ENCODE data around the gene MARVELD2.

Gene MARVELD2

DNA sequence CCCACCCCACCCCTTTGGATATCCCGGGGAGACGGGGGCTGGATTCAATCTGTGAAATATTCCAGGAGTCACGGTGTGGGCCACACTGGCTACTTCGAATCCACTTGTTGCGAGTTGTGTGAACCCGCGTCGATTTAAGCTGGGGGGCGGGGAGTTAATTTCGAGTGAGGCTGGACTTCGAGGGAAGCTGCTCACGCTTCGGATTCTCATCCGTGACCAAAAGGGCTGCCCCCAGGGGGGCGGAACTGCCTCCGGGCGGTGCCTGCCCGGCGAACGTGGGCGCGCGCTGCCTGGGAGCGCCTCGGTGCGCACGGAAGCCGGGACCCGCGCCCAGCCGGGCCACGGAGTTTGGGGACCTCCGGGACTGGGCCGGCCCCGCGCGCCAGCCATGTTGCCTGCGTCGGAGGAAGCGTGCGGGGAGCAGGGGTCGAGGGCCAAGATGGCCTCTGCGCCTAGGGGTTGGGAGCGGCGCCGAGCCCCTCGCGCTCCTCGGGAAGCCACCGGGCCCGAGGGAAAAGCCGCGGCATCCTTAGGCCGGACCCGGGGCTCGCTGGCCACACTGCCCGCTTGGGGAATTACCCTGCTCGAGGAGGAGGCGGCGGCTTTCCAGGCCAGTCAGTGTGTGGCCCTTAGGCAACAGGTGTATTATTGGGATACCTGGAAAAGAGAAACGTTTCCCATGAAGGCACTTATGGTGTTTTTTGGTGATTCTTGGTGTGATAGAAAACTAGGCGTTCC lies 78.6 kb downstream of the MARVELD2 start (continued):
- peak; percentile 67 for TF ChIP-seq ZXDB (tag by site-specific recombination; IDR thresholded peaks at IDR 0.05)
- no peak for TF ChIP-seq BCL11B (tag by site-specific recombination; IDR thresholded peaks at IDR 0.05; ENCODE audit: low read depth)
- TF ChIP-seq ZNF350 (tag by site-specific recombination; IDR thresholded peaks at IDR 0.05), result no peak
- TF ChIP-seq MYNN (tag by site-specific recombination; IDR thresholded peaks at IDR 0.05; ENCODE audit: borderline replicate concordance), result no peak
- 0 out of 2 replicates have a peak, but pooled peaks have one; percentile 20 for TF ChIP-seq ZNF138 (tag by site-specific recombination; IDR thresholded peaks at IDR 0.05; ENCODE audit: borderline replicate concordance)
- TF ChIP-seq ZNF514 (tag by site-specific recombination; IDR thresholded peaks at IDR 0.05), result no peak
- TF ChIP-seq, protein P1, sequence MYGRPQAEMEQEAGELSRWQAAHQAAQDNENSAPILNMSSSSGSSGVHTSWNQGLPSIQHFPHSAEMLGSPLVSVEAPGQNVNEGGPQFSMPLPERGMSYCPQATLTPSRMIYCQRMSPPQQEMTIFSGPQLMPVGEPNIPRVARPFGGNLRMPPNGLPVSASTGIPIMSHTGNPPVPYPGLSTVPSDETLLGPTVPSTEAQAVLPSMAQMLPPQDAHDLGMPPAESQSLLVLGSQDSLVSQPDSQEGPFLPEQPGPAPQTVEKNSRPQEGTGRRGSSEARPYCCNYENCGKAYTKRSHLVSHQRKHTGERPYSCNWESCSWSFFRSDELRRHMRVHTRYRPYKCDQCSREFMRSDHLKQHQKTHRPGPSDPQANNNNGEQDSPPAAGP (tag by site-specific recombination; IDR thresholded peaks at IDR 0.05), result no peak
- no peak for TF ChIP-seq ZNF274 (IDR thresholded peaks at IDR 0.05; ENCODE audit: low read length)
- TF ChIP-seq ZNF274 (tag by site-specific recombination; IDR thresholded peaks at IDR 0.05; ENCODE audit: borderline replicate concordance), result no peak
- no peak for TF ChIP-seq ZNF48 (tag by site-specific recombination; IDR thresholded peaks at IDR 0.05)
- no peak for TF ChIP-seq BCL11A (tag by site-specific recombination; IDR thresholded peaks at IDR 0.05; ENCODE audit: low read depth)
- TF ChIP-seq RBAK (tag by site-specific recombination; IDR thresholded peaks at IDR 0.05), result no peak
- TF ChIP-seq ZNF416 (tag by site-specific recombination; IDR thresholded peaks at IDR 0.05), result no peak
- TF ChIP-seq, protein P2, sequence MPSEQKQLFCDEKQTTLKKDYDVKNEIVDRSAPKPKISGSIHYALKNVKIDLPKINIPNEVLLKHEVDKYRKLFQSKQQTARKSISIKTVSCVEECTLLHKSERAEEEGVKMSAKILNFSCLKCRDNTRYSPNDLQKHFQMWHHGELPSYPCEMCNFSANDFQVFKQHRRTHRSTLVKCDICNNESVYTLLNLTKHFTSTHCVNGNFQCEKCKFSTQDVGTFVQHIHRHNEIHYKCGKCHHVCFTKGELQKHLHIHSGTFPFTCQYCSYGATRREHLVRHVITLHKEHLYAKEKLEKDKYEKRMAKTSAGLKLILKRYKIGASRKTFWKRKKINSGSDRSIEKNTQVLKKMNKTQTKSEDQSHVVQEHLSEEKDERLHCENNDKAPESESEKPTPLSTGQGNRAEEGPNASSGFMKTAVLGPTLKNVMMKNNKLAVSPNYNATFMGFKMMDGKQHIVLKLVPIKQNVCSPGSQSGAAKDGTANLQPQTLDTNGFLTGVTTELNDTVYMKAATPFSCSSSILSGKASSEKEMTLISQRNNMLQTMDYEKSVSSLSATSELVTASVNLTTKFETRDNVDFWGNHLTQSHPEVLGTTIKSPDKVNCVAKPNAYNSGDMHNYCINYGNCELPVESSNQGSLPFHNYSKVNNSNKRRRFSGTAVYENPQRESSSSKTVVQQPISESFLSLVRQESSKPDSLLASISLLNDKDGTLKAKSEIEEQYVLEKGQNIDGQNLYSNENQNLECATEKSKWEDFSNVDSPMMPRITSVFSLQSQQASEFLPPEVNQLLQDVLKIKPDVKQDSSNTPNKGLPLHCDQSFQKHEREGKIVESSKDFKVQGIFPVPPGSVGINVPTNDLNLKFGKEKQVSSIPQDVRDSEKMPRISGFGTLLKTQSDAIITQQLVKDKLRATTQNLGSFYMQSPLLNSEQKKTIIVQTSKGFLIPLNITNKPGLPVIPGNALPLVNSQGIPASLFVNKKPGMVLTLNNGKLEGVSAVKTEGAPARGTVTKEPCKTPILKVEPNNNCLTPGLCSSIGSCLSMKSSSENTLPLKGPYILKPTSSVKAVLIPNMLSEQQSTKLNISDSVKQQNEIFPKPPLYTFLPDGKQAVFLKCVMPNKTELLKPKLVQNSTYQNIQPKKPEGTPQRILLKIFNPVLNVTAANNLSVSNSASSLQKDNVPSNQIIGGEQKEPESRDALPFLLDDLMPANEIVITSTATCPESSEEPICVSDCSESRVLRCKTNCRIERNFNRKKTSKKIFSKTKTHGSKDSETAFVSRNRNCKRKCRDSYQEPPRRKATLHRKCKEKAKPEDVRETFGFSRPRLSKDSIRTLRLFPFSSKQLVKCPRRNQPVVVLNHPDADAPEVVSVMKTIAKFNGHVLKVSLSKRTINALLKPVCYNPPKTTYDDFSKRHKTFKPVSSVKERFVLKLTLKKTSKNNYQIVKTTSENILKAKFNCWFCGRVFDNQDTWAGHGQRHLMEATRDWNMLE (tag by site-specific recombination; conservative IDR thresholded peaks at IDR 0.05; ENCODE audit: low read depth), result no peak
- no peak for TF ChIP-seq ZNF184 (tag by site-specific recombination; IDR thresholded peaks at IDR 0.05)
- peak; percentile 39; the same call in 1 of the 2 replicates for TF ChIP-seq SP3 (tag by site-specific recombination; IDR thresholded peaks at IDR 0.05)
- TF ChIP-seq, protein P3, sequence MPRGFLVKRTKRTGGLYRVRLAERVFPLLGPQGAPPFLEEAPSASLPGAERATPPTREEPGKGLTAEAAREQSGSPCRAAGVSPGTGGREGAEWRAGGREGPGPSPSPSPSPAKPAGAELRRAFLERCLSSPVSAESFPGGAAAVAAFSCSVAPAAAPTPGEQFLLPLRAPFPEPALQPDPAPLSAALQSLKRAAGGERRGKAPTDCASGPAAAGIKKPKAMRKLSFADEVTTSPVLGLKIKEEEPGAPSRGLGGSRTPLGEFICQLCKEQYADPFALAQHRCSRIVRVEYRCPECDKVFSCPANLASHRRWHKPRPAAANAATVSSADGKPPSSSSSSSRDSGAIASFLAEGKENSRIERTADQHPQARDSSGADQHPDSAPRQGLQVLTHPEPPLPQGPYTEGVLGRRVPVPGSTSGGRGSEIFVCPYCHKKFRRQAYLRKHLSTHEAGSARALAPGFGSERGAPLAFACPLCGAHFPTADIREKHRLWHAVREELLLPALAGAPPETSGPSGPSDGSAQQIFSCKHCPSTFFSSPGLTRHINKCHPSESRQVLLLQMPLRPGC (tag by site-specific recombination; IDR thresholded peaks at IDR 0.05), result no peak
- no peak for TF ChIP-seq ZNF37A (tag by site-specific recombination; IDR thresholded peaks at IDR 0.05)
- TF ChIP-seq ZBTB48 (tag by site-specific recombination; IDR thresholded peaks at IDR 0.05), result peak; percentile 95
- TF ChIP-seq ZNF670 (tag by site-specific recombination; IDR thresholded peaks at IDR 0.05; ENCODE audit: low read depth), result no peak
- no peak for TF ChIP-seq GFI1B (tag by site-specific recombination; IDR thresholded peaks at IDR 0.05)
- peak; percentile 99 for TF ChIP-seq SCRT2 (tag by site-specific recombination; IDR thresholded peaks at IDR 0.05)
- TF ChIP-seq, protein P4, sequence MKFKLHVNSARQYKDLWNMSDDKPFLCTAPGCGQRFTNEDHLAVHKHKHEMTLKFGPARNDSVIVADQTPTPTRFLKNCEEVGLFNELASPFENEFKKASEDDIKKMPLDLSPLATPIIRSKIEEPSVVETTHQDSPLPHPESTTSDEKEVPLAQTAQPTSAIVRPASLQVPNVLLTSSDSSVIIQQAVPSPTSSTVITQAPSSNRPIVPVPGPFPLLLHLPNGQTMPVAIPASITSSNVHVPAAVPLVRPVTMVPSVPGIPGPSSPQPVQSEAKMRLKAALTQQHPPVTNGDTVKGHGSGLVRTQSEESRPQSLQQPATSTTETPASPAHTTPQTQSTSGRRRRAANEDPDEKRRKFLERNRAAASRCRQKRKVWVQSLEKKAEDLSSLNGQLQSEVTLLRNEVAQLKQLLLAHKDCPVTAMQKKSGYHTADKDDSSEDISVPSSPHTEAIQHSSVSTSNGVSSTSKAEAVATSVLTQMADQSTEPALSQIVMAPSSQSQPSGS (tag by site-specific recombination; IDR thresholded peaks at IDR 0.05; ENCODE audit: low read depth), result no peak
- peak; percentile 53; the same call in 1 of the 2 replicates for TF ChIP-seq GLIS2 (tag by site-specific recombination; IDR thresholded peaks at IDR 0.05)
- no peak for TF ChIP-seq TCF7L2 (IDR thresholded peaks at IDR 0.05; ENCODE audit: borderline replicate concordance, low read depth, low read length)
- TF ChIP-seq ZNF747 (tag by site-specific recombination; IDR thresholded peaks at IDR 0.05), result no peak
- TF ChIP-seq ZNF776 (tag by site-specific recombination; IDR thresholded peaks at IDR 0.05; ENCODE audit: borderline replicate concordance), result no peak
- TF ChIP-seq ZNF121 (tag by site-specific recombination; IDR thresholded peaks at IDR 0.05), result no peak
- TF ChIP-seq ZNF677 (tag by site-specific recombination; IDR thresholded peaks at IDR 0.05), result 0 out of 2 replicates have a peak, but pooled peaks have one; percentile 35
- no peak for TF ChIP-seq ZNF530 (tag by site-specific recombination; IDR thresholded peaks at IDR 0.05; ENCODE audit: low read depth)
- TF ChIP-seq PRDM1 (tag by site-specific recombination; IDR thresholded peaks at IDR 0.05), result no peak
- no peak for TF ChIP-seq HOXA7 (CRISPR knock-in tag; IDR thresholded peaks at IDR 0.05; ENCODE audit: borderline replicate concordance)

Data from HEK293 (cell line).